HG03097 (cell line): ENCODE data around the gene TIMP4.

Source experiments
- ATAC-seq: cut with Tn5 transposase; IDR thresholded peaks from one replicate; pipeline ENCODE4 v1.9.1; 2021; ENCODE audit not compliant: unreplicated experiment, low FRiP score

TIMP4 gene

GRCh38 chr3:12148183-12148940 lies 10.3 kb downstream of the TIMP4 start:
- ATAC-seq: no peak

GRCh38 chr3:12147049-12147780 lies 11.5 kb downstream of the TIMP4 start:
- ATAC-seq: no peak

GRCh38 chr3:12143949-12144504 lies 14.7 kb downstream of the TIMP4 start:
- no peak for ATAC-seq

- no peak for ATAC-seq
These were observed 16.2 kb downstream of the TIMP4 start for GRCh38 chr3:12142476-12142875.

- no peak for ATAC-seq
These were observed 17.4 kb downstream of the TIMP4 start for GRCh38 chr3:12141350-12141749.

- ATAC-seq: no peak
These were observed 19.6 kb downstream of the TIMP4 start for GRCh38 chr3:12139111-12139511.

GRCh38 chr3:12138044-12138443 lies 20.7 kb downstream of the TIMP4 start:
- no peak for ATAC-seq

GRCh38 chr3:12136371-12136770 lies 22.3 kb downstream of the TIMP4 start:
- no peak for ATAC-seq

- ATAC-seq: peak; percentile 80
These were observed 23.6 kb downstream of the TIMP4 start for GRCh38 chr3:12135029-12135657.

GRCh38 chr3:12132881-12133280 lies 25.8 kb downstream of the TIMP4 start:
- no peak for ATAC-seq

GRCh38 chr3:12131351-12132090 lies 27.2 kb downstream of the TIMP4 start:
- ATAC-seq: no peak

- no peak for ATAC-seq
These were observed 31.3 kb downstream of the TIMP4 start for GRCh38 chr3:12127391-12127790.

GRCh38 chr3:12125772-12126171 lies 32.9 kb downstream of the TIMP4 start:
- ATAC-seq: no peak

GRCh38 chr3:12121466-12121865 lies 37.2 kb downstream of the TIMP4 start:
- no peak for ATAC-seq

- ATAC-seq: no peak
These were observed 38.2 kb downstream of the TIMP4 start for GRCh38 chr3:12120374-12121140.

- no peak for ATAC-seq
These were observed 41.2 kb downstream of the TIMP4 start for GRCh38 chr3:12117473-12117872.

GRCh38 chr3:12116870-12117269 lies 41.8 kb downstream of the TIMP4 start:
- ATAC-seq: no peak

- no peak for ATAC-seq
These were observed 42.9 kb downstream of the TIMP4 start for GRCh38 chr3:12115849-12116248.

GRCh38 chr3:12115104-12115503 lies 43.6 kb downstream of the TIMP4 start:
- ATAC-seq: no peak

- no peak for ATAC-seq
These were observed 44.5 kb downstream of the TIMP4 start for GRCh38 chr3:12114251-12114650.
